Loucy (cell line): Measurements from ENCODE around the gene LRRC43.

Experiments used
- H2AFZ ChIP-seq: fragments of 200-600 bp; sonication (generic); 2 replicates; pipeline ENCODE4 v1.6.0; 2016; ENCODE audit warnings: antibody characterized with exemption, mild to moderate bottlenecking, low read length, moderate library complexity
- H3F3A ChIP-seq: fragments of 200-600 bp; 2 replicates; pipeline ENCODE4 v1.6.0; 2016; ENCODE audit warnings: antibody characterized with exemption, low read depth, mild to moderate bottlenecking
- H3K27me3 ChIP-seq: fragments of 200-600 bp; sonication (generic); 2 replicates; pipeline ENCODE4 v1.6.1; 2014; ENCODE audit warnings: low read length, mild to moderate bottlenecking; ENCODE audit not compliant: insufficient read depth, poor library complexity, severe bottlenecking
- H3K36me3 ChIP-seq: fragments of 200-600 bp; sonication (generic); 2 replicates; pipeline ENCODE4 v1.6.1; 2016; ENCODE audit warnings: low read length; ENCODE audit not compliant: insufficient read depth
- H3K4me1 ChIP-seq: fragments of 200-600 bp; sonication (generic); 2 replicates; pipeline ENCODE4 v1.5.1; 2014; ENCODE audit warnings: low read length, mild to moderate bottlenecking; ENCODE audit not compliant: insufficient read depth, poor library complexity, severe bottlenecking
- H3K4me2 ChIP-seq: fragments of 200-600 bp; sonication (generic); 2 replicates; pipeline ENCODE4 v1.6.0; 2014; ENCODE audit warnings: antibody characterized with exemption, low read length, low read depth, mild to moderate bottlenecking; ENCODE audit not compliant: poor library complexity, severe bottlenecking
- H3K4me3 ChIP-seq: fragments of 200-600 bp; sonication (generic); 2 replicates; pipeline ENCODE4 v1.5.1; 2014; ENCODE audit warnings: low read length, mild to moderate bottlenecking, mixed read lengths; ENCODE audit not compliant: poor library complexity, severe bottlenecking
- H3K79me2 ChIP-seq: fragments of 200-600 bp; sonication (generic); 2 replicates; pipeline ENCODE4 v1.6.1; 2014; ENCODE audit warnings: low read length; ENCODE audit not compliant: insufficient read depth
- H3K9ac ChIP-seq: fragments of 200-600 bp; sonication (generic); 2 replicates; pipeline ENCODE4 v1.6.0; 2014; ENCODE audit warnings: mild to moderate bottlenecking, low read depth, low read length, moderate library complexity; ENCODE audit not compliant: poor library complexity, severe bottlenecking
- H3K9me2 ChIP-seq: fragments of 200-600 bp; sonication (generic); replicated peaks from 2 replicates; pipeline ENCODE4 v1.6.1; 2016; ENCODE audit warnings: low read depth, low read length, mixed read lengths
- H3K9me3 ChIP-seq: fragments of 200-600 bp; sonication (generic); 2 replicates; pipeline ENCODE4 v1.6.1; 2014; ENCODE audit warnings: mild to moderate bottlenecking, antibody characterized with exemption, low read length, low read depth; ENCODE audit not compliant: insufficient read depth
- H4K20me1 ChIP-seq: fragments of 200-600 bp; sonication (generic); 2 replicates; pipeline ENCODE4 v1.6.0; 2014; ENCODE audit warnings: antibody characterized with exemption, low read length, mild to moderate bottlenecking; ENCODE audit not compliant: insufficient read depth, poor library complexity, severe bottlenecking
- EZH2phosphoT487 ChIP-seq: fragments of 200-600 bp; IDR thresholded peaks from 2 replicates; pipeline ENCODE4 v1.6.1; 2018; ENCODE audit warnings: antibody characterized with exemption, mild to moderate bottlenecking, moderate library complexity, borderline replicate concordance
- TF ChIP-seq, protein P1 (sequence below): fragments of 200-600 bp; sonication (generic); conservative IDR thresholded peaks from 2 replicates; pipeline ENCODE4 v1.5.1; 2014; ENCODE audit warnings: mild to moderate bottlenecking, antibody characterized with exemption, low read length

Gene LRRC43

DNA sequence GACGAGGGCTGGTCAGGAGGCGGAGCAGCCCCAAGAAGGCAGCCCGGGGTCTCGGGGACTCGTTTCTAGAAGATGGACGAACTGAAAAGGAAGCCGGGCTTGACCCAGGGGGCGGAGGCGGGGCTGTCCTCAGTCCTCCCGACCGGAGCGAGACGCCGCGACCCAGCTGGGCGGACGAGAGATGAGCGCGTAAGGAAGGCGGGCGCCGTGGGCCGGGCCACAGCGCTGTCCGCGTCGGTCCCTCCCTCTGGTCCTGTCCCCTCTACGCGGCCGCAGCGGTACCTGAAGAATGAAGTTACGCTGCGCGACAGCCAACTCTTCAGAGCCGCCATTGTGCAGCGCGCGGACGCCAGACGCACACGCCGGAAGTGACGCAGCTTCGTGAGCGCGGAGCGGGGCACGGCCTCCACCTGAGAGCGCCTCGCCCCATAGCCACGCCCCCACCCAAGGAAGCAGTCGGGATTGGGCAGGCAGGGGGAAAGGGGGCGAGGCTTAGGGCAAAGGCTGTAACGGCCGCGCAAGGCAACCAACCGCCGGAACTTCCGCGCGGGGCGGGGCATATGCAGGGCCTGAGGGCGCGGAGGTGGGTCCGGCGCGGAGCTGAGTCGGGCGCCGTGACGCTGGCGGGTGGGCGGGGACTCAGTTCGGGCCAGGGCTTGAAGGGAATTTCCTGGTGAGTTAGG, 42.9 kb downstream of the LRRC43 start, which contains the start of gene DIABLO:
DIABLO (minus strand) TSS at position 370 of the 683 bp plus-strand sequence; CDS start at position 332, 38 bp downstream.
- H3K4me2 ChIP-seq = peak within 1 kb of the TSS; percentile 90
- no peak for TF ChIP-seq EZH2phosphoT487
- TF ChIP-seq, protein P1, sequence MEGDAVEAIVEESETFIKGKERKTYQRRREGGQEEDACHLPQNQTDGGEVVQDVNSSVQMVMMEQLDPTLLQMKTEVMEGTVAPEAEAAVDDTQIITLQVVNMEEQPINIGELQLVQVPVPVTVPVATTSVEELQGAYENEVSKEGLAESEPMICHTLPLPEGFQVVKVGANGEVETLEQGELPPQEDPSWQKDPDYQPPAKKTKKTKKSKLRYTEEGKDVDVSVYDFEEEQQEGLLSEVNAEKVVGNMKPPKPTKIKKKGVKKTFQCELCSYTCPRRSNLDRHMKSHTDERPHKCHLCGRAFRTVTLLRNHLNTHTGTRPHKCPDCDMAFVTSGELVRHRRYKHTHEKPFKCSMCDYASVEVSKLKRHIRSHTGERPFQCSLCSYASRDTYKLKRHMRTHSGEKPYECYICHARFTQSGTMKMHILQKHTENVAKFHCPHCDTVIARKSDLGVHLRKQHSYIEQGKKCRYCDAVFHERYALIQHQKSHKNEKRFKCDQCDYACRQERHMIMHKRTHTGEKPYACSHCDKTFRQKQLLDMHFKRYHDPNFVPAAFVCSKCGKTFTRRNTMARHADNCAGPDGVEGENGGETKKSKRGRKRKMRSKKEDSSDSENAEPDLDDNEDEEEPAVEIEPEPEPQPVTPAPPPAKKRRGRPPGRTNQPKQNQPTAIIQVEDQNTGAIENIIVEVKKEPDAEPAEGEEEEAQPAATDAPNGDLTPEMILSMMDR = no peak
- peaks cover 1% of the 10 kb centered on the region; the same call in 1 of the 2 replicates for H3K36me3 ChIP-seq
- H4K20me1 ChIP-seq = peaks cover 37% of the 10 kb centered on the region
- H3K9me2 ChIP-seq = no peaks in the 10 kb centered on the region
- no peaks in the 10 kb centered on the region for H3K9me3 ChIP-seq
- H2AFZ ChIP-seq = peak within 1 kb of the TSS; percentile 72
- H3K4me1 ChIP-seq = peaks cover 41% of the 10 kb centered on the region
- peak within 1 kb of the TSS; percentile 79 for H3K4me3 ChIP-seq
- H3K79me2 ChIP-seq = peaks cover 48% of the 10 kb centered on the region
- no peaks in the 10 kb centered on the region for H3K27me3 ChIP-seq
- H3K9ac ChIP-seq = peak within 1 kb of the TSS; percentile 80
- H3F3A ChIP-seq = peaks cover 5% of the 10 kb centered on the region; the same call in 1 of the 2 replicates

DNA sequence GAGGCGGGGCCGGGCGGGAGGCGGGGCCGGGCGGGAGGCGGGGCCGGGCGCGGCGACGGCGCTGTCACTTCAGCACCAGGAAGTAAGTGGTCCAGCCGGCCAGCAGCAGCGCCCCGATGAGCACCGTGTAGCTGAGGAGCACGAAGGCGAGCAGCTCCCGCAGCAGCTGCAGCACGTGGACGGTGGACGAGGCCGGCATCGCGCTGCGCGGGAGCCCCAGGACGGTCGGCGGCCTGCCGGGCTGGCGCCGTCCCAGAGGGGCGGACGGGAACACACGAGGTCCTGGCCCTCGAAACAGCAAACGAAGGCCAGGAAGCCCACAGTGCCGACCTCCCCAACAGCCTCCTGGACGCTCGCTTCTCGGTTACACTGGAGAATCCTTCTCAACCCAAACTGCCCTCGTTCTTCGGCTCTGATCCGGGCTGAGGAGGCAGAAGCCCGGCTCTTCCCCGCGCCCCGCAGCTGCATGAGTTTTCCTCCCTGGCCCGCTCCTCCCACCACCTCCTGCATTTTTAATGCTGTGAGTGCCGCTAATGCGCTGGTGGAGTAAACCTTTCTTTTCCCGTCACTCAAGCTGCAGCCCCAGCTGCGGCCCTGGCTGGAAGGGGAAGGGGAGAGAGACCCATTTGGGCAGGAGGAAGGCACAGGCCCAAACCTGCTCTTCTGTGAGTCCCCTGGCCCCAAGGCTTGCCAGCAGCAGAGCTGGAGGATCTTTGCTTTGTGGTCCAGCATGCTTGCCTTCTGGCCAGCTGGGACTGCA, 43.6 kb downstream of the LRRC43 start:
- no peak overlapping the region for H2AFZ ChIP-seq
- H3K9me3 ChIP-seq = no peaks in the 10 kb centered on the region
- no peaks in the 10 kb centered on the region for H3K27me3 ChIP-seq
- no peaks in the 10 kb centered on the region for H3K9me2 ChIP-seq
- TF ChIP-seq, protein P1 = no peak
- TF ChIP-seq EZH2phosphoT487 = no peak
- peaks cover 41% of the 10 kb centered on the region for H3K79me2 ChIP-seq
- peak overlapping the region; percentile 90 for H3K4me2 ChIP-seq
- peaks cover 37% of the 10 kb centered on the region for H3K4me1 ChIP-seq
- H3K9ac ChIP-seq = no peak overlapping the region
- H3K4me3 ChIP-seq = peak overlapping the region; percentile 73
- peaks cover 8% of the 10 kb centered on the region; the same call in 1 of the 2 replicates for H3K36me3 ChIP-seq
- peaks cover 5% of the 10 kb centered on the region; the same call in 1 of the 2 replicates for H3F3A ChIP-seq
- peaks cover 37% of the 10 kb centered on the region for H4K20me1 ChIP-seq

GRCh38 chr12:122227341-122227740, 44.4 kb downstream of the LRRC43 start:
- Histone ChIP-seq H3K27me3 (no peaks in the 10 kb centered on the region), H3K9me2 (no peaks in the 10 kb centered on the region), H3K79me2 (peaks cover 33% of the 10 kb centered on the region), H3K36me3 (peaks cover 13% of the 10 kb centered on the region; the same call in 1 of the 2 replicates), H3K9ac (peak overlapping the region; percentile 63), H3K4me1 (peaks cover 32% of the 10 kb centered on the region), H4K20me1 (peaks cover 34% of the 10 kb centered on the region), H3K4me2 (peak overlapping the region; percentile 90), H3F3A (peaks cover 5% of the 10 kb centered on the region; the same call in 1 of the 2 replicates), H3K9me3 (no peaks in the 10 kb centered on the region), H3K4me3 (peak overlapping the region; percentile 73), H2AFZ (peak overlapping the region; percentile 31; the same call in 1 of the 2 replicates)
- TF ChIP-seq, protein P1 = 0 out of 2 replicates have a peak, but pooled peaks have one; percentile 31
- TF ChIP-seq EZH2phosphoT487 = no peak
